ENCODE results near the gene SNX10.
"Not testable (repeated sequence)": the region's sequence is repeated elsewhere in the genome, so short reads cannot be mapped to it uniquely, and the experiment has no call there.

Gene SNX10

GRCh38 chr7:26286157-26286556 lies 5.5 kb upstream of the SNX10 start:
- no peak overlapping the region for H3K4me3 ChIP-seq (replicated peaks; ENCODE audit: low read depth, low read length)
- DNase-seq (ENCODE audit: low read depth), result no peak

DNA sequence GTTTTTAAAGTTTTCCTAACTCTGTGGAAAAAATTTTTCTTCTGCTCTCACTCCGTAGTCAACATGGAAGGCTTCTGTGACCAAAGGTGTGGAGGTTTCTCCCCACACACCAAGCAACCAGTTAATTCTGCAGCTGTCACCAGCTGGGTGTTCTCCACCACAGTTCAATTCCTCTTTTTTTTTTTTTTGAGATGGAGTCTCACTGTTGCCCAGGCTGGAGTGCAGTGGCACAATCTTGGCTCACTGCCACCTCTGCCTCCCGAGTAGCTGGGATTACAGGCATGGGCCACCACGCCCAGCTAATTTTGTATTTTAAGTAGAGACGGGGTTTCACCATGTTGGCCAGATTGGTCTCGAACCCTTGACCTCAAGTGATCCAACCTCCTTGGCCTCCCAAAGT lies 3.5 kb upstream of the SNX10 start:
- DNase-seq (ENCODE audit: low read depth); H3K4me3 ChIP-seq (replicated peaks; ENCODE audit: low read depth, low read length): not testable (repeated sequence)

More at GRCh38 chr7:26286157-26286556, 5.5 kb upstream of the SNX10 start:
- TF ChIP-seq CTCF (IDR thresholded peaks at IDR 0.05; ENCODE audit: low read length, missing control alignments), result no peak

- peak overlapping the region; percentile 32 for H3K4me3 ChIP-seq (replicated peaks; ENCODE audit: low read depth, low read length)
- no peak for TF ChIP-seq CTCF (IDR thresholded peaks at IDR 0.05; ENCODE audit: low read length, missing control alignments)
- no peak for DNase-seq (ENCODE audit: low read depth)
Observed at GRCh38 chr7:26291251-26291650, 411 bp upstream of the SNX10 start.

DNA sequence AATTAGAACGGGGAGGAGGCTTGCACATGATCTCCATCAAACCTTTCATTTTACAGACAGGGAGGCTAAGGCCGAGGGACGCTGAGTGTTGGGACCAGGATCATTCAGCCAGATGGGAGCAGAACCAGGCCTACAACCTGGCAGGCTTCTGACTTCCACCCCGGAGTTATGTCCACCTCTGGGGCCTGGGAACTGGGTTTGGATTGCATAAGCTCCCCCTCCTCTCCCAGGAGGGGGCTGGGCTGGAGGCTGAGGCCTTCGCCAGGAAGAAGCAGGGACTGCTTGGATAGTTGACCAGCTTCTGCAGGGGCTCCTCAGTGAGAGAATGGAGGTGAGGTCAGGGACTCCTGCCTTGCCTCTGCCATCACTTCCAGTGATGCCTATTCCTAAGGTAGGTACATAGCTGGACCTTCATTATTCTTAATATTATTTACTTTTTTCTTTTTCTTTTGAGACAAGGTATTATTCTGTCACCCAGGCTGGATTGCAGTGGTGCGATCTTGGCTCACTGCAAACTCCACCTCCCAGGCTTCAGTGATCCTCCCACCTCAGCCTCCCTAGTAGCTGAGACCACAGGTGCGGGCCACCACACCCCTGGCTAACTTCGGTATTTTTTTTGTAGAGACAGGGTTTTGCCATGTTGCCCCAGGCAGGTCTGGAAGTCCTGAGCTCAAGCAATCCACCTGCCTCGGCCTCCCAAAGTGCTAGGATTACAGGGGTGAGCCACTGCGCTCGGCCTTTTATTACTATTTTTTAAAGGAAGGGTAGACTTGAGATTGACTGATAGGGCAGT lies 1.3 kb downstream of the SNX10 start:
- no peak for TF ChIP-seq CTCF (IDR thresholded peaks at IDR 0.05; ENCODE audit: low read length, missing control alignments)
- no peak for DNase-seq (ENCODE audit: low read depth)
- H3K4me3 ChIP-seq (replicated peaks; ENCODE audit: low read depth, low read length), result no peak overlapping the region

DNA sequence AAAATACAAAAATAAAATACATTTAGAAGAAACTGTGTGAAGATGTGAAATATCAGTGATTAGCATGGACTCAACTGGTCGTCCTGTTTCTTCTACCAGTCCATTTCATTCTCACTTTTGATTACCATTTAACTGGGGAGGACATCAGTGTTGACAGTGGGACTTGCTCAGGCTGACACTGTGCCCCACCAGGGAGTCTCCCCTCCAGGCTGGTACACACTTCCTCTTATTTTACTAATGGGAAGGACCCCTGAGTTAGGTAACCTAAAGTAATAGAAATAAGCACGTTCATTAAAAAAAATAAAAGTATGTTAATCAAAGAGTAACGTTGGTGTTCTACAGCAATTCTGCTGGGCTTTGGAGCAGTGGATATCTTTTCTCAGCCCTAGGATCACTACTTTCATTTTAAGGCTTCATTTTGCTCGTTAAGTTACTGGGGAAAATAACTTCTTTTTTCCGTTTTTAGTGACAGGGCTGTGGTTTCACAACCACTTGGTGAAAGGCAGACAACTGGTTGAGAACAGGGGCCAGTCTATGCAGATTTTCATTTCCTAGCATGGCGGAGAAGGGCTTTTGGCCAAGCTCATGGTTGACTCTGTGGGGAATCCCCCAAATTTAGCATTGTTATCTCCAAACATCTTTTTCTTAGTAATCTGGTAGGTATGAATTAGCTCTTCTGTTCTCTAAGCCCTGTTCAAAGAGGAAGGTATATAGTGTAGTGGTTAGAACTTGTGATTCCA lies 2.1 kb downstream of the SNX10 start:
- no peak for DNase-seq (ENCODE audit: low read depth)
- TF ChIP-seq CTCF (IDR thresholded peaks at IDR 0.05; ENCODE audit: low read length, missing control alignments), result no peak
- no peak overlapping the region for H3K4me3 ChIP-seq (replicated peaks; ENCODE audit: low read depth, low read length)

DNA sequence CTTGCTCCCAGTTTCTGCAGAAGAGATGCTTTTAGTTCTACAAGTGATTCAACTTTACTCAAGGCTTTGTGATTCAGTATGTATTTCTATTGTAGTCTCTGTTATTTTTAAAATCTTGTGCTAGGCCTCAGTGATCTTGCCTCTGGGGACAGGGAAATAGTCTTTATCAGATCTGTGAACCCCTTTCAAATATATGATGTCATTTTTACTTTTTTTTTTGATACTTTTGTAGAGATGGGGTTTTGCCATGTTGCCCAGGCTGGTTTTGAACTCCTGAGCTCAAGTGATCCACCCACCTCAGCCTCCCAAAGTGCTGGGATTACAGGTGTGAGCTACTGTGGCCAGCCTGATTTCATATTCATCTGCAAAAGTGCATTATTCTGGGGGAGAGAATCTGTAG lies 3.4 kb downstream of the SNX10 start:
- TF ChIP-seq CTCF (IDR thresholded peaks at IDR 0.05; ENCODE audit: low read length, missing control alignments), result no peak
- DNase-seq (ENCODE audit: low read depth), result no peak
- H3K4me3 ChIP-seq (replicated peaks; ENCODE audit: low read depth, low read length), result no peak overlapping the region

- TF ChIP-seq CTCF (IDR thresholded peaks at IDR 0.05; ENCODE audit: low read length, missing control alignments), result no peak
- no peak for DNase-seq (ENCODE audit: low read depth)
- H3K4me3 ChIP-seq (replicated peaks; ENCODE audit: low read depth, low read length), result no peak overlapping the region
Observed at GRCh38 chr7:26295586-26295985, 3.9 kb downstream of the SNX10 start.

Data from fibroblast of pulmonary artery (primary cell).